GM23248 (cell line): Measurements from ENCODE around the gene MSRB3.

Source experiments
- EZH2 ChIP-seq: fragments of 200-600 bp; sonication (generic); IDR thresholded peaks from 2 replicates; pipeline ENCODE4 v1.6.1; 2018; ENCODE audit warnings: antibody characterized with exemption, mild to moderate bottlenecking; ENCODE audit not compliant: insufficient read depth, poor library complexity, severe bottlenecking
- EZH2phosphoT487 ChIP-seq: fragments of 200-600 bp; sonication (generic); IDR thresholded peaks from 2 replicates; pipeline ENCODE4 v1.6.1; 2018; ENCODE audit warnings: antibody characterized with exemption, moderate library complexity, mild to moderate bottlenecking, low read depth; ENCODE audit not compliant: insufficient read depth

DNA sequence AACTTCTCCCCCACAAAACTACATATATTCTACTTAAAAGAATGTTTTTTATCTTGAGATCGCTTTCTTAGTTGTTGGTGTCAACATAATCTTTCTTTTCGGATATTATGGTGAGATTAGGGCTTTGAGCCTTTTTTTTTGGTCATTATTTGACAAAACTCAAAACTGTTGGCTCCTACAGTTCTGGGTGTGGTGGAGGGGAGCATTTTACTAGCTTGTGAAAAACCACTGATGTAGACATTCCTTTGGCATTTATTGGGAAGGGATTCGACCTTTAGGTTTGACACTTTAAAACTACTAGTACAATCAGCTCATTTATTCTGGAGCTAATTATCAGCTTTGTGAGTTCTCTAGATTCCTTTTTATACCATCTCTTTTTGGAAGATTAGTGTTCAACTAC, 24.4 kb downstream of the MSRB3 start:
- TF ChIP-seq EZH2 = no peak
- TF ChIP-seq EZH2phosphoT487 = no peak
